Ecto neural progenitor cell (in vitro differentiated cells): Measurements from ENCODE around the gene SOX5.

Source experiments
- DNase-seq: peaks from one replicate; pipeline ENCODE4 v3.0.0-alpha.2; 2018; ENCODE audit warnings: low spot score

Gene SOX5

GRCh38 chr12:23596568-23596967 is 352.9 kb downstream of the SOX5 start:
- DNase-seq: no peak

GRCh38 chr12:23587833-23588559 is 361.5 kb downstream of the SOX5 start:
- no peak for DNase-seq

- DNase-seq: no peak
Measured at GRCh38 chr12:23585782-23586163, 363.7 kb downstream of the SOX5 start.

- no peak for DNase-seq
Measured at GRCh38 chr12:23585156-23585781, 364.2 kb downstream of the SOX5 start.

- DNase-seq: no peak
Measured at GRCh38 chr12:23581913-23582312, 367.6 kb downstream of the SOX5 start.

GRCh38 chr12:23579257-23579656 is 370.2 kb downstream of the SOX5 start:
- DNase-seq: no peak

- no peak for DNase-seq
Measured at GRCh38 chr12:23576372-23576771, 373.1 kb downstream of the SOX5 start.

GRCh38 chr12:23569356-23569755 is 380.1 kb downstream of the SOX5 start:
- no peak for DNase-seq

GRCh38 chr12:23566133-23566532 is 383.3 kb downstream of the SOX5 start:
- no peak for DNase-seq

GRCh38 chr12:23564451-23565152 is 384.9 kb downstream of the SOX5 start:
- no peak for DNase-seq

GRCh38 chr12:23561364-23562345 is 387.8 kb downstream of the SOX5 start:
- DNase-seq: no peak

- DNase-seq: no peak
Measured at GRCh38 chr12:23560611-23561010, 388.9 kb downstream of the SOX5 start.

- DNase-seq: no peak
Measured at GRCh38 chr12:23559268-23559753, 390.2 kb downstream of the SOX5 start.

GRCh38 chr12:23556661-23557060 is 392.8 kb downstream of the SOX5 start:
- no peak for DNase-seq

- DNase-seq: no peak
Measured at GRCh38 chr12:23555825-23556207, 393.7 kb downstream of the SOX5 start.

GRCh38 chr12:23555180-23555824 is 394.2 kb downstream of the SOX5 start:
- no peak for DNase-seq

- DNase-seq: no peak
Measured at GRCh38 chr12:23552417-23552816, 397.1 kb downstream of the SOX5 start.

GRCh38 chr12:23550753-23551152 is 398.7 kb downstream of the SOX5 start:
- no peak for DNase-seq

- DNase-seq: no peak
Measured at GRCh38 chr12:23548742-23549141, 400.7 kb downstream of the SOX5 start.

- no peak for DNase-seq
Measured at GRCh38 chr12:23546756-23547155, 402.7 kb downstream of the SOX5 start.

GRCh38 chr12:23543767-23544166 is 405.7 kb downstream of the SOX5 start:
- DNase-seq: no peak
